ENCODE measurements around the gene PLEK.
"Not testable (repeated sequence)": the region's sequence is repeated elsewhere in the genome, so short reads cannot be mapped to it uniquely, and the experiment has no call there.

Gene PLEK

DNA sequence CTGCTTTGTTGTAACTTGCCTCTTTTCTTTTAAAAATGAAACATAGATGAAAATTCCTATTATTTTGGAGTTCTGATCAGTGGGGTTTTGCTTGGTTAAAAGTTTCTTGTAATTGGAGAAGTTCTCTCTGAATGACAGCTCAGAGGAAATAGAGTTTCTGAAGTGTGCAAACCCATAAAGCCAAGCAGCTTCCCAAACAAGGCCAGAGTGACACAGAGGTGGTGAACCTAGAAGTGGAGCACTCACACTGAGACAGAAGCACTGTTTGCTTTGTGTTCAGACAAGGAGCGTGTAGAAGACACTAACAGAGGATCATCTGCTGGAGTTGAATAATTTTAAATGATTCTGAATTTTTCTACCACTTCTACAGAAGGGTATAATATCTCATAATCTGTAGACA is 52.8 kb downstream of the PLEK start:
- DNase-seq (ENCODE audit: low read depth): no peak

DNA sequence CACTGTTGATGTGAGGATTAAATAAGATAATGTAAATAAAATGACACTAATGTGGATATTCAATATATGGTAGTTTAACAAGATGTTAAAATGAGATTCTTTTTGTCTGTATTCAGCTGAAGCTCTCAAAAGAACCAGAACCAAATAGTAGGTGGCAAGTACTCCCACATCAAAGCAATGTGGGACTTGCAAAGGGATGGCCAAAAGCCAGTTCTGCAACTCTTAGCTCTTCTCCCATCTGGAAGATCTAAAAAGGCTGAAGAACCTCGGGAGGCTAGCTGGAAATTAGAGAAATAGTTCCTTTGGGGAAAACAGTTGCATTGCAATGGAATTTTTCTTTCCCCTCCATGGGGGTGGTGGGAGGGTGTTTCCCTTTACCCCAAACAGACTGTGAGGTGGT is 53.3 kb downstream of the PLEK start:
- no peak for DNase-seq (ENCODE audit: low read depth)

DNA sequence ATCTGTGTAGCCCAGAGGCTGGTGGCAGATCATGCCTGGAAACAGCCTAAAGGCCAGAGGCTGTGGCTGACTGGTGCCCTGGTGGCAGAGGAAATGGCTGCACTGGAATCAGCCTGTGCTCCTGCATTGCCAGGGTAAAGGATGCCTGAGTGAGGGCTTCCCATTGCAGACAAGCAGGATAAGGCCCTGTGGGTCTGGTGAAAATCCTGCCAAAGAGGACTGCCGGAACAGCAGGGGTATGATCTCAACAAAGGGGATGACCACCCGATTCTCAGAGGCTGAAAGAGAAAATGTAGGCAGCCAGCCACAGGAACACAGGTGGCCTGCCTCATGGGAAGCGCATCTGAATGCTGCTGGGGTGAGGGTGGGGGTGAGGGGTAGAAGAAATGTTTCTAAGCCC is 53.8 kb downstream of the PLEK start:
- DNase-seq (ENCODE audit: low read depth): no peak

DNA sequence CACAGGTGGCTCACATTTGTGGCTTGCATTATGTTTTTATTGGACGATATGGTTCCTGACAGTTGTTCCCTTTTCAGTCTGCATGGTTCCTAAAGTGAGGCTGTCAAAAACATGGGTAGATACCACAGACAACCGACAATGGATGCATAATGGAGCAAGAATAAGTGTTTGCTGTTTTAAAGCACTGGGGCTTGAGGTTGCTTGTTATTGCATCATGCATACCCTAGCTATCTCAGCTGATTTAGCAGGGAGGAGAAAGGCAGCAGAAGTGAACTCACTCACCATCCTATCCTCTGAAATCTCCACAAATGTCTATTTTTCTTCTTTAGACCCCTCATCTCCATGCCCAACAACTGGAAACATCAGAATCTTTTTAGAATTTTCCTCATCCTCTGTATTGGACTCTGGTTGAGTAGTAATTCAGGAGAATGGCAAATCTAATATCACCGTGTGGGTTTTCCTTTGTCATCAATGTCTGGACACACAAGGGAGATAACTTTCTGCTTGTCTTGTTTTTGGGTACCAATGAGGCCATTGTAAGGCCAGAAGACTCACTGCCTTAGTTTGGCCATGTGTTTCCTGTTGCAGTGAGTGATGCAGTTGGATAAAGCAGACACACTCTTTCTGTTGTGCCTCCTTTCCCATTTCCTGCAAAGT is 55.3 kb downstream of the PLEK start:
- no peak for DNase-seq (ENCODE audit: low read depth)

DNA sequence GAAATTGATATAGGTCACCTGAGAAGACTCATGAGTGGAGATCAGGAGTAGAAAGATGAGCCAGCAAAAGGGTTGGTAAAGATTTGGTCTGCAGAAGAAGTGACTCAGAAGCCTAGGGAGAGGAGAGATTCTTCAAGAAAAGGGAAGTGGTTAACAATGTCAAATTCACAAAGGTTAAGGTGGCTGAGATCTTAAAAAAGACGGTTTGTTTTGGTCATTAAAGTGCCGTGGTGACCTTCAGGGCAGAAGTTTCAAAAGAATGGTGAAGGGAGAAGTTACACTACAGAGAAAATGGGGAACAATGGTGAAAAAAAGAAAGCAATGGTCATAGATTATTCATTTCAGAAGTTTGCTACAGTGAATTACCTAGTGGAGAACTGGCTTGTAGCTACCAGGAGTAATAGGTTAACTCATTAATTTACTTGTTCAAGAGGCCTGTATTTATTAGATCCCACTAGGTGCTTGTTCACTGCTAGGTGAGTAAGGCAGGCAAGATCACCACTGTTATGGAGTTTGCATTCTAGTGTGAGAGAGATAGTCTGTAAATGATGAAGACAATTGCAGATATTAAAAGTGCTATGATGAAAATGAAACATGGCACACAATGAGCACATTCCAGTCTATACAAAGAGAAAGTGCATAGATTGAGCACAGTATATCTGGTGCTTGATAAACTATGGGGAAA is 59.0 kb downstream of the PLEK start:
- DNase-seq (ENCODE audit: low read depth): no peak

DNA sequence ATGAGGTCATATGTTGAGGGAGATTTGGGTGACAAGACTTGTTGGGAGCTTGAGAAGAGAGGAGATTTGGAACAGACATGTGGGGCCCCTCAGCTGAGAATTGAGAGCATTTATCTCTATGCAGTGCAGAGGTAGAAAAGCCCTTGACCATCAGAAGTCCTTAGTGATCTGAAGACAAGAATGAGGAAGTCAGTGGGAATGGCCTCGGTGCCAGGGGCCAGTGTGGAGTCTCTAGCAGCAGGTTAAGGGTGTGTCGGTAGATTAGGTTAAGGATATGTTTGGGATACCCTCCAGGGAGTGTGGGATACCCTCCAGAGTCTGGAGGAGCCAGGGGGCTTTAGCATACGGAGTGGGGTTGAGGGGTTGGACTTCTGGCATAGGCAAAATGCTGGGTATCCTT is 60.4 kb downstream of the PLEK start:
- no peak for DNase-seq (ENCODE audit: low read depth)

DNA sequence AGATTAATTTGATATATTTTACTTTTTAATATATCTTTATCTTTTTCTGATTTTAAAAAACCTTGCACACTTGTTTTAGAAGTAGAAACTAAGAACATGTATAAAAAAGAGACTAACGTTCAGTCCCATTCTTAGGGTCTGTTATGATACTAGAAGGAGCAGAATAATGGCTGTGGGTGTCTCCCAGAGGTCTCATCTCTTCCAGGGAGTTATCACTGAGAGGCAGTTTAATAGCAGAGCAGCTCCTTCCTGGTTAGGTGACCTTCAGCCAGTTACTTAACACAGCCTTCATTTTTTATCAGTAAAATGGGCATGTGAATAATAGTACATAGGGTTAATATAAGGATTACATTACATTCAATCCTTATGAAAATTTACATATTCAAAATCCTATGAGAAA is 61.4 kb downstream of the PLEK start:
- DNase-seq (ENCODE audit: low read depth): no peak

DNA sequence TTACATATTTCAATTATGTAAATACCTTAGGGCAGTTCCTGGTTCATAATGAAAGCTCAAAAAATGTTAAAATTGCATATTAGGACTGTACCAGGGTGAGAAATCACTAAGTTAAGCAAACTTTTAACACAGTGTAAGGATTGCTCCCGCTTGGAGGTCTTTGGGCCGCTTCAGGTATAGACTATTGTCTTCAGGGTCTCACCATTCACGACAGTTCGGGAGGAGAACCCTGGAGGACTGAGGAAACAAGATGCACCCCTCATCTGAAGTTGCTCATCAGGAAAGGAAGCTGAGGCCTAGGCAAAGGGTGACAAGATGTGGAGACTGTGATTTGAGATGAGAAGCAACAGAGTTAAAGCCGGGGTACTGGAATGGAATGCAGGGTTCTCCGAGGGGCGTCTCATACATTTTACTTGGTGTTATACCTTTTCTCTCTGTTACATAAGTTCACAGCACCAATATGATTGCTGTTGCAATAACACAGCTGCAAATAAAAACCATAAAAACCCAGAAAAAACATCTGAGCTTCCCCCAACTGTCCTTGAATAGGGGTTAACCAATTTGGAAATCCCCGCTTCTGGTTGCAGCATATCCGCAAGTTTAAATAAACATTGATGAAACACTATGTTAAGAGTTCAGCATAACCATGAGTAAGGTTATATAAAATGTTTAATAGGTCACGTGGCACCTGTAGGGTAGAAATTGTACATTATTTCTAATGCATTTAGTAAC is 61.9 kb downstream of the PLEK start:
- no peak for DNase-seq (ENCODE audit: low read depth)

DNA sequence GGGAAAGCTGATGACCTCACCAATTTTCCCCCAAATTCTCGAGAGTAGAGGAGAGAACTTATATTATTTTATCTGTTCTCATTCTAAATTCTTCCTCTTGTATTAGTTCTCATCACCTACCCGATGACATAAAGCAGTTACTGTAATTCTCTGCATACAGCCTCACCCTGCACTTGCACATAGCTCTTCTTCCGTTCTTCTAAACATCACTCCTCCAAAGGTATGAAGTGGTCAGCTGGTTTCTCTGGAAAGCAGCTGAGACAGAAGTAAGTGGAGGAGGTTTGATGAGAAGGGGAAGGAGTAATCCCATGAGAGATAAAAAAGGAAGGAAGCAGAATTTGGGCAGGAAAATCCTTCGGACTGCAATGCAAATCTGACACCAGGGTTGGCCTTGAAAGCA is 63.0 kb downstream of the PLEK start:
- DNase-seq (ENCODE audit: low read depth): no peak

DNA sequence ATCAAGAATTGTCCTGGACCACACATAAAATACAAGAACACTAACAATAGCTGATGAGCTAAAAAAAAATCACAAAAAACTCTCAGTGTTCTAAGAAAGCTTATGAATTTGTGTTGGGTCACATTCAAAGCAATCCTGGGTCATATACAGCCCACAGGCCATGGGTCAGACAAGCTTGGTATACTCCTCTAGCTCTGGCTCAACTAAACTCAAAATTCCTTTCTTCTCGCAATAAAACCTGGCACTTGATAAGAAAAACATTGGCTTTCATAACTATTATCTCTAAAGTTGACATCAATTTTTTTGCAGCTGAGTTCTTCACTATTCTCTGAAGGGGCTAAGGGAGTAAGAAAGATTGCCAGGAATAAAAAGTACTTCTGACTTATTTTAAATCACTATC is 63.7 kb downstream of the PLEK start:
- DNase-seq (ENCODE audit: low read depth): no peak

DNA sequence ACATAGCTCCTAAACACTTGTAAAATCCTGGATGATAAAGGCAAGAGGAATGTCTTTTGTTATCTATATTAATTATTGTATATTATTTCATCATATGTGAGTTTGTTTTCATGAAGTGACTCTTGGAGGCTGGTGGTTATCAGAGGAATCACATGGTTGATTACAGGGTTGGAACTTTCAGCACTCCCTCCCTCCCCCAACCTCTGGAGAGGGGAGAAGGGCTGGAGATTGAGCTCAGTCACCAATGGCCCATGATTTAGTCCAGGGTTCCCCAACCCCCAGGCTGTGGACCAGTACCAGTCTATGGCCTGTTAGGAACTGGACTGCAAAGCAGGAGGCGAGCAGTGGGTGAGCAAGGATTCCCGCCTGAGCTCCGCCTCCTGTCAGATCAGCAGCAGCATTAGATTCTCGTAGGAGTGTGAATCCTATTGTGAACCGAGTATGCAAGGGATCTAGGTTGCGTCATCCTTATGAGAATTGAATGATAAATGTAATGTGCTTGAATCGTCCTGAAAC is 64.3 kb downstream of the PLEK start:
- DNase-seq (ENCODE audit: low read depth): no peak

DNA sequence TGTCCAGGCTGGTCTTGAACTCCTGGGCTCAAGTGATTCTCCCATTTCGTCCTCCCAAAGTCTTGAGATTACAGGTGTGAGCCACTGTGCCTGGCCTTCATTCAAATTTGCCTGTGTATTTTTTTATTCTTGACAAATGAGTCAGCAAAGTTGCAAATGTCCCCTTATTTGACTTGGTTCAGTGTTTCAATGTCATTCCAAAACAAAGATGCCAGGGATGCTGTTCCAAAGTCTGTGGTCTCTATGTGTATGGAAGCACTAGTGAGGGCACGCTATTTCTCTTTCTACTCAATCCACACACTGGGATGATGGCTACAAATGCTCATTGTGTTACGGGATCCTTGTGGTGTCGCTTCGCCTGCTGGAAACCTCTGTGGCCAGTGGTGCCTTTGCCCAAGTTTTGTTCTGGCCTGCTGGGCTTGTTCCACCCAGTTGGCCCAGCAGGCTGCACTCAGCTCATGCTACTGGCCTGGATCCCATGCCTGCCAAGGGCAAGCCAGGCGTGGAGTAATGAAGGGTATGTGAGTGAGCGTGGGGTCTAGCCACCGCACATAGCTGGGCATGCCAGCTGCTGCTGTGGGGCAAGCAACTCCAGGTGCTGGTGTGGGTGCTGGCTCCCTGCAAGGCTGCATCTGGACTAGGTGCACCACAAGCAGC is 66.4 kb downstream of the PLEK start:
- no peak for DNase-seq (ENCODE audit: low read depth)

DNA sequence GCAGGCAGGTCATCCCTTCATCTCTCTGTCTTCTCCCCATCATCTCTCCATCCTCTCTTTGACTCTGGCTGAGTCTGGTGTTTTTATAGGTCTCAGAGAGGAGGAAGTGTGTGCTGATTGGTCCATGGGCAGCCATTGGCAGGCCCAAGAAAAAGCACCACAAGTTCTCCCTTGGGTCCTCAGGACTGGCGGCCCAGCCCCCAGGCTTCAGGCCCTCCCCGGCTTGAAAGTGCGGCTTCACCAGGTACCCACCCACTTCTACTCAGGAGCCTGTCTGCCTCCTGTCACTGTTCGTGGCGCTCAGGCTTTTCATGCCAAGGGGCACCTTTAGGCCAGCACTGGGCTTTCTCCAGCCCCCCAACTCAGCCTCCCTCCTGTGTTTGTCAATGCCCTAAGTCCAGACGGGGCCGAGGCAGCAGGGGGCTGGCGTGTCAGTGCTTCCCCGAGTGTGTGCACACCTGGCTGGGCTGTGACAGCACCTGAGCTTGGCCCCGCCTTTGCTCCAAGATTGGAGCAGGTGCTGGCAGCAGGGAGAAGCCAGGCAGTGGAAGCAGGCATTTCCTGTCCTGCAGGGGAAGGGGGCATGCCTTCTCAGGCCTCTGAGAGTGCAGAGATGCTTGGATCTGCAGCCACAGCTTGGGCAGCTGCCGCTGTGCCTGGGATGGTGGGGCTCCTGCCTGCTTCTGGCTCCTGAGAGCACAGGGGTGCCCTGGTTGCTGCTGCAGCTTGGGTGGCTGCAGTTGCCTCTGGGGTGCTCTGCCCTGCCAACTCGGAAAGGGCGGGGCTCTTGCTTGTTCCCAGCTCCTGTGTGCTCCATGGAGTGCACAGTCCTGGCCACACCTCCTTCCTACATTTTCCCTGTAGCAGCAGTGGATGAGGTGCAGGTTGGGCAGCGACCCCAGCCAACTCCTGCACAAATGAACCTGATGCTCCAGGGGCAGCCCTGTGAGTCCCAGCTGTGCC is 67.9 kb downstream of the PLEK start:
- no peak for DNase-seq (ENCODE audit: low read depth)

DNA sequence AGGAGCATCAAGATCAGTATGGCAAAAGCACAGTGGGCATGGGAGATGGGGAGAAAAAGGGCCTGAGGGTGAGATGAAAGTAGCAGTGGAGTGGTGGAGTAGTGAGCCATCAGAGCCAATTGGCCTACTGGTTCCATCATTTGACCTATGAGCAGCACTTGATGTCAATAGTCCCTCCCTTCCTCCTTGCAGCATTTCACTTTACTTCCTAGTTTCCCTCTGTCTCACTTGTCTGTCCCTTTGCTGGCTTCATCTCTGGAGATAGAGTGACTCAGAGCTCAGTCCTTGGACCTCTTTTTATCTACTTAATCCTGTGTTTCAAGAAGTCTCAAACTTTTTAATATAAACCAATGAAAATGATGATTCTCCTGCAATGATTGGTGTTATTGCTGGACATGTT is 69.9 kb downstream of the PLEK start:
- DNase-seq (ENCODE audit: low read depth): no peak

DNA sequence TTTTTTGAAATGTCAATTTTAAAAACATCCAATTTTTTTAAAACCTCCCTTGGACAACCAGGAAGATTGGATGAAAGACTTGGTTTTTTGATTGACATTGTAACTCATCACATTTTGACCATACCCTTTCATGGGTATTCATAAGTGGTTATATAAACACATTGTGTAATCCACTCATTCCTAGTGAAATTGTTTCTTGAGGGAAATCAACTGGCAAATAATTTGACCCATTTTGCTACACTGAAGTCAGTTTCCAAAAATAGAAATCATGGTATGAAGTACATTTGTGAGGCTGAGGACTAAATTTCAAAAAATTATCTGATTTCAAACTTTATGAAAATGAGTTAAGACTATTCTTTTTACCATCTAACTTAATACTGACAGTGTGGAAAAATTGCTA is 70.5 kb downstream of the PLEK start:
- no peak for DNase-seq (ENCODE audit: low read depth)

DNA sequence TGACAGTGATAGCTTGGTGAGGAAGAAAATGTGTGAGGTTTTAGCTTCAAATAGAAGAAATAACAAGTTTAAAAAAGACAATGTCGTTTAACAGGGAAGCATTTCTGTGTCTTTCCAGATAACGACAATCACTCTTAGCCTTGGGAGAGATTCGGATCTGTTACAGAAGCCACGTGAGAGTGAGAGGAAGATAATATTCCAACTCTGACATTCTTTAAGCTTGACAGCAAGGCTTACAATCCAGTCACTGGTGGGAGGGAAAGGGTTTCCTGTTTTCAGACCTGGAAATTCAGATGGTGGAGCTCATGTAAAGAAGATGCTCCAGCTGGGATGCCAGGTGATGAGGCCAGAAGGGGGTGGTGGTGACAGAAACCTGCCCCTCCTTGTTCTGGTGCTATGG is 71.2 kb downstream of the PLEK start:
- DNase-seq (ENCODE audit: low read depth): no peak

DNA sequence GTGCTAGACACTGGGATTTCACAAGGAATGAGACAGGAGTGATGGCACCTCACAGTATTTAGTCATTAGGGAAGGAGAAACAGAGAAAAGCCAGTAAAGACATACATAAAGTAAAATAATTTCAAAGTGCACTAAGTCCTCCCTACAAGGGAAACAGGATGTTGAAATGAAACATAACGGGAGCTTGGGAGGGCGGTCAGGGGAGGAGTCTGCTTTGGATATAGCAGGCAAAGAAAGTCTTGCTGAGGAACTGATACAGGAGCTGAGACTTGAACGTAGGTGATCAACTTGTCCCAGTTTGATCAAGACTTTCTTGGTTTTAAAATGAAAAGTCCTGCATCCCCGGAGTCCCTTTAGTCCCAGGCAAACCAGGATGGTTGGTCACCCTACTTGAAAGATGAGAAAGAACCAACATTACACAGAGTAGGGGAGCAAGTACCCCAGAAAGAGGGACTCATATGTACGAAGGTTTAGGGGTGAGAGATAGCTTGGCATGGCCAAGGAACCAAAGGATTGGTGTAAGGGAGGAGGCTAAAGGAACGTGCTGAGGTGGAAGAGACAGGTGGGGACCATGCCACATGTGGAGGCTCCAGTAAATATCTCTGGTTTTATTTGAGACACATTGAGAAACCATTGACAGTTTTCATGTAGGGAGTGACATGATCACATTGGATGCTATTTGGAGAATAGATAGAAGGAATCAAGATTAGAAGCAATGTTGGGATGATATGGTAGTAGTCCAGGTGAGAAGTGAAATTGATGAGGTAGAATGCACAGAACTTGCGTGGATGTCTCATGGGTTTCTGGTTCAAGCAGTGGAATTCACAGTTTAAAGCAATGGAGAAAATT is 73.6 kb downstream of the PLEK start:
- DNase-seq (ENCODE audit: low read depth): no peak

DNA sequence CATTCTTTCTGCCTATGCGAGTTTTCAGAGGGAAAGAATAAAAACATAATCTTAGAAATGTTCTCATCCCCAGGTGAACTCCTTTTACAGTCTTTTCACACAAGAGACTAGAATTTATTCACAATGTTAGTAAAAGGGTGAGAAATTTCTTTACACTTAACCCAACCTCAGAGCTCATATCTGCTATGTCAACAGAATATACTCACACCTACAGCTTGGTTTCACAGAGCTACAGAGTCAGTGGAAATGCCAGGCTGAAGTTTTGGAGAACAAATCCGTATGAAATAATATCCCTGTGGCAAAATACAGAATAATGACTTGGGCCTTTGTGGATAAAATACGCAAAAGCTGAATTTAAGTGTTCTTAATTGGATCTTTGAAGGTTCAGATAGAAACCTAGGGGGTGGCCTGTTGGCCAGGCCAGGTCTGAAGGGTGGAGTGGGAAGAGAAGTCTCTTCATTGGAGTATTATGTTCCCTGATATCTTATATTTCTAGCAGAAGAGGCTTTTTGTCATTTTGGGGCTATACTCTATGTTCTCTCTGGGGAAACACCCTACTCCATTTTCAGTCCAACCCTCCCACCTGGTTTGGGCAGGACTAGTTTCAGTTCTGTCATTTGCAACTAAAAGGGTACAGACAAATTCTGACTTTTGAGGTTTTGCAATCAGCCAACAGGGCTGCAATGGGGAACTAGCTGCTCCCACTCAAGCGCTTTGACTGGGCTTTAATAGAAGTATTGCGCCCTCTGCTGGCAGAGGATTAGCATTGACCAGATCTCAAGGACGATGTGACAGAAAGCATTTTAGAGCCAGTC is 76.3 kb downstream of the PLEK start:
- peak; percentile 80 for DNase-seq (ENCODE audit: low read depth)

DNA sequence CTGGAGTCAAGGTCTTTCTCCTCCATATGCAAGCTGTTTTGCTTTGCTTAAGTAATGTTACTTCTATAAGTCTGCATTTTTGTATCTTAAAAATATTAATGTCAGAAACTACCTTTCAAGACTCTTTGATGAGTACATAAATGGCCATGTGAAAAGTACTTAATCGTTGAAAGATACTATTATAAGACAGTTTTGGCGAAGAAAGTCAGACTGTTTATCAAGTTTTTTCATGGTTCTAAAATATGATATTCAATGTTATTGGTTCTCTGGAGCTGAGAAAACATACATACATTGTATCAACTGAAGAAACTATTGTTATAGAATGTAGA is 76.9 kb downstream of the PLEK start:
- DNase-seq (ENCODE audit: low read depth): no peak

DNA sequence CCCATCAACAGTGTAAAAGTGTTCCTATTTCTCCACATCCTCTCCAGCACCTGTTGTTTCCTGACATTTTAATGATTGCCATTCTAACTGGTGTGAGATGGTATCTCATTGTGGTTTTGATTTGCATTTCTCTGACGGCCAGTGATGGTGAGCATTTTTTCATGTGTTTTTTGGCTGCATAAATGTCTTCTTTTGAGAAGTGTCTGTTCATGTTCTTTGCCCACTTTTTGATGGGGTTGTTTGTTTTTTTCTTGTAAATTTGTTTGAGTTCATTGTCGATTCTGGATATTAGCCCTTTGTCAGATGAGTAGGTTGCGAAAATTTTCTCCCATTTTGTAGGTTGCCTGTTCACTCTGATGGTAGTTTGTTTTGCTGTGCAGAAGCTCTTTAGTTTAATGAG is 81.3 kb downstream of the PLEK start:
- DNase-seq (ENCODE audit: low read depth): not testable (repeated sequence)

All from activated T-cell treated with anti-CD3 and anti-CD28 coated beads for 1 hour (primary cell).